SIG-M5 treated with dmso at 0.1 percent for 504 hours (cell line): ENCODE data around the gene PCMTD2.
"Not testable (repeated sequence)": the region's sequence is repeated elsewhere in the genome, so short reads cannot be mapped to it uniquely, and the experiment has no call there.

Experiments
- DNase-seq: peaks from one replicate; lab custom pipeline; 2025; ENCODE audit not compliant: unreplicated experiment; lab: John Stamatoyannopoulos, UW

PCMTD2 gene

DNA sequence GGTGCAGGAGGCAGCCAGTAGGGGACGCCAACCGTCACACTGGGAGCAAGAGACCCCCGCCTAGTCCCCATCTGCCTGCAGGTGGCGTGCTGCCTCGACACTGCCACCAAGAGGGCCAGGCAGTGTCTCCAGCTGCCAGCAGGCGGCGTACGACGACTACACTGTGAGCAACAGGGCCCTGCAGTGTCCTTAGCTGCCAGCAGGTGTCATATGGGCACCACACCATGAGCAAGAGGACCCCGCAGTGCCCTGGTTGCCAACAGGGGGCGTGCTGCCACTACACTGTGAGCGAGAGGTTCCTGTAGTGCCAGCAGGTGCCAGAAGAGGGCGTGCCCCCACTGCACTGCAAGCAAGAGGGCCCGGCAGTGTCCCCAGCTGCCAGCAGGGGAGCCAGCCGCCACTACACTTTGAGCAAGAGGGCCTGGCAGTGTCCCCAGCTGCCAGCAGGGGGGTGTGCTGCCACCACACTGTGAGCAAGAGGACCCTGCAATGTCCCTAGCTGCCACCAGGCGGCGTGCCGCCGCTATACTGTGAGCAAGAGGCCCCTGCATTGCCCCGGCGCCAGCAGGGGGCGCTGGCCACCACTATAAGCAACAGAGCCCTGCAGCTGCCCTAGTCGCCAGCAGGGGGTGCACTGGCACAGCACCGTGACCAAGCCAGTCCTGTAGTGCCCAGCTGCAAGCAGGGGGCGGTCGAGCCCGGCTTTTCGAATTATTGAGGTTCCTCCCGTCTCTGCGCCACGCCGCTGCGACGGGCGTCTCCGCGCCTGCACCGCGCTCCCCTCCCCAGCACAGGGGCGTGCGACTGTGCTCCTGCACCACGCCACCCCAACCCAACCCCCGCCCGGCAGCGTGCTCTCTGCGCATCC lies 30.3 kb downstream of the PCMTD2 start:
- peak; percentile 48 for DNase-seq

DNA sequence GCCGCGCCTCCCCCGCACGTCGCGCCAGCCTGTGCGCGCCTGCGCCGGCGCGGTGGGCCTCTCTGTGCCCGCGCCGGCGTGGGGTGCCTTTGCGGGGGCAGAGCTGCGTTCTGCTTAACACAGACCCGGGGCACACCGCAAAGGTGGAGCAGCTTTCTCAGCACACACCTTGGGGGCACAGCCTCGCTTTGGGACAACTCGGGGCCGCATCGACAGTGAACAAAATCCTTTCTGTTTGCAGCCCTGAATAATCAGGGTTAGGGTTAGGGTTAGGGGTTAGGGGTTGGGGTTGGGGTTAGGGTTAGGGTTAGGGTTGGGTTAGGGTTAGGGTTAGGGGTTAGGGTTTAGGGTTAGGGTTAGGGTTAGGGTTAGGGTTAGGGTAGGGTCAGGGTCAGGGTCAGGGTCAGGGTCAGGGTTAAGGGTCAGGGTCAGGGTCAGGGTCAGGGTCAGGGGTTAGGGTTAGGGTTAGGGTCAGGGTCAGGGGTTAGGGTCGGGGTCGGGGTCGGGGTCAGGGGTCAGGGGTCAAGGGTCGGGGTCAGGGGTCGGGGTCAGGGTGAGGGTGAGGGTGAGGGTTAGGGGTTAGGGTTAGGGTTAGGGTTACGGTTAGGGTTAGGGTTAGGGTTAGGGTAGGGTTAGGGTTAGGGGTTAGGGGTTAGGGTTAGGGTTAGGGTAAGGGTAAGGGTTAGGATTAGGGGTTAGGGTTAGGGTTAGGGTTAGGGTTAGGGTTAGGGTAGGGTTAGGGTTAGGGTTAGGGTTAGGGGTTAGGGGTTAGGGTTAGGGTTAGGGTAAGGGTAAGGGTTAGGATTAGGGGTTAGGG lies 31.1 kb downstream of the PCMTD2 start:
- not testable (repeated sequence) for DNase-seq

DNA sequence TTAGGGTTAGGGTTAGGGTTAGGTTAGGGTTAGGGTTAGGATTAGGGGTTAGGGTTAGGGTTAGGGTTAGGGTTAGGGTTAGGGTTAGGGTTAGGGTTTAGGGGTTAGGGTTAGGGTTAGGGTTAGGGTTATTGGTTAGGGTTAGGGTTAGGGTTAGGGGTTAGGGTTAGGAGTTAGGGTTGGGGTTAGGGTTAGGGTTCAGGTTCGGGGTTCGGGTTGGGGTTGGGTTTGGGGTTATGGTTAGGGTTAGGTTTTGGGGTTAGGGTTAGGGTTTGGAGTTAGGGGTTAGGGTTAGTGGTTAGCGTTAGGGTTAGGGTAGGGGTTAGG lies 31.7 kb downstream of the PCMTD2 start:
- DNase-seq: not testable (repeated sequence)

DNA sequence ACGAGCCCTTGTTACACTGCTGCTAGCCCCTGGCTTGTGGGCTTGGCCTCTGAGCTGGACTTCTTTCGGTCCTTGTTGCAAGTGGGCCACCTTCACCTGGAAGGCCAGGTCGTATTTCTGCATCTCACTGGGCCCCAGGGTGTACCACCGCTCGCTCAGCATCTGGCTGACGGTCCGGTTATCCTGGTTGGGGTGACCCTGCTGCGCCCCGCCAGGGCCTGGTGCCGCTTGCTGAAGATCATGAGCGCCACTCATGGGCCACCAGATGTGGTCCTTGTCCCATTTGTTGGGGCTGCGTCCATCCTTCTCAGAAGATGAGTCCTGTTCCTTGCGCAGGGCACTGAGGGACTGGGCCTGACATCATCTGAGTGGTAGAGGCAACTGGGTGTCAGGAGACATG lies 36.6 kb downstream of the PCMTD2 start:
- DNase-seq: not testable (repeated sequence)

DNA sequence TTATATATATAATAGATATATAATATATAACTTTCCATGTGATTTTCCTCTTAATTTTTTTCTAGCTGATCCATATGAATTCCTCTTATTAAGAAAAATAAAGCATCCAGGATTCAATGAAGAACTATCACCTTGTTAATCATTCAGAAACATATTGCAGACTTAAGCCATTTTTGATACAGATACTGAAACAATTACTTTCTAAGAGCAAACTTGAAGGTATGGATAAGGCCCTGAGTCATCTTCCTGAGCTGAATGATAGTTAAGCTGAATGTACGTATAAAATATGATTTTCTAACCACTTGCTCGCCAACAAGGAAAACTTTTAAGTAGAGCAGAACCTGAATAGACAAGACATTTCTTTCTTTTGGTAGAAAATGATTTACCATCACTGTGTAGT lies 47.5 kb downstream of the PCMTD2 start:
- DNase-seq: not testable (repeated sequence)

DNA sequence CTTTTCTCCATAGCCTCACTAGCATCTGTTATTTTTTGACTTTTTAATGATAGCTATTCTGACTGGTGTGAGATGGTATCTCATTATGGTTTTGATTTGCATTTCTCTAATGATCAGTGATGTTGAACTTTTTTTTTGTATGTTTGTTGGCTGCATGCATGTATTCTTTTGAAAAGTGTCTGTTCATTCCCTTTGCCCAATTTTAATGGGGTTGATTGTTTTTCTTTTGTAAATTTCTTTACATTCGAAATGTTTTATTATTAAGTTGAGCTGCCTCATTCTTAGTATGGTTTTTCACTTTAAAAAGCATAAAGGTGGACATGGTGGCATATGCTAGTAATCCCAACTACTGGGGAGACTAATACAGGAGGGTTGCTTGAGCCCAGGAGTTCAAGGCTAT lies 58.2 kb downstream of the PCMTD2 start:
- DNase-seq: not testable (repeated sequence)

DNA sequence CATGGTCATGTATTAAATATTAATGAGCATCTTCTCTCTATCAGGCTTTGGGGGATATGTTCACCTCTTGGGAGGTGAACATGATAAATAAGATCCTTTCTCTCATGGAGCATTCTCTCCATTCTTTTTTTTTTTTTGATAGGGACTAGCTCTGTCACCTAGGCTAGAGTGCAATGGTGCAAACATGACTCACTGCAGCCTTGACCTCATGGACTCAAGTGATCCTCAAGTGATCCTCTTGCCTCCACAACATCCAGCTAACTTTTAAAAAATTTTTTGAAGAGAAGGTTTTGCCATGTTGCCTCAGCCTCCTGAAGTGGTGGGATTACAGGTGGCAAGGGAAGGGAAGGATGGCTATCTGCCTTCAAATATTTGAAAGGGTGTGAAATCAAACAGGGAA lies 59.8 kb downstream of the PCMTD2 start:
- DNase-seq: not testable (repeated sequence)

DNA sequence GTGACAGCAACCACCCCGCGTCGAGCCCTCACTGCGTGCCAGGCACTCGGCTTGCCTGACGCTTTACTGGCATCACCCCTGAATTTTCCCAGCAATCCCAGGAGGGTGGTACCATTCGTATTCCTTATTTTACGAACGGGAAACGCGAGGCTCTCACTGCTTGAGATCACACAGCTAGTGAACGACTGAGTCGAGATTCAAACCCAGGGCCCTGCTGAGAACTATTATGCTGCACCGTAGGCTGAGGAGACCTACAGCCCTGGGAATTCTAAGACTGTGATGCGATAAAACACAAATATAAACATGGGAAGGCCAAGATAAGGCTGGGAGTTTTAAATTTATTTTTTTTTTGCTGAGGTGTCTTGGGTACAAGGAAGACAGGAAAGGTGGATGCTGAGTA lies 60.3 kb downstream of the PCMTD2 start:
- not testable (repeated sequence) for DNase-seq

DNA sequence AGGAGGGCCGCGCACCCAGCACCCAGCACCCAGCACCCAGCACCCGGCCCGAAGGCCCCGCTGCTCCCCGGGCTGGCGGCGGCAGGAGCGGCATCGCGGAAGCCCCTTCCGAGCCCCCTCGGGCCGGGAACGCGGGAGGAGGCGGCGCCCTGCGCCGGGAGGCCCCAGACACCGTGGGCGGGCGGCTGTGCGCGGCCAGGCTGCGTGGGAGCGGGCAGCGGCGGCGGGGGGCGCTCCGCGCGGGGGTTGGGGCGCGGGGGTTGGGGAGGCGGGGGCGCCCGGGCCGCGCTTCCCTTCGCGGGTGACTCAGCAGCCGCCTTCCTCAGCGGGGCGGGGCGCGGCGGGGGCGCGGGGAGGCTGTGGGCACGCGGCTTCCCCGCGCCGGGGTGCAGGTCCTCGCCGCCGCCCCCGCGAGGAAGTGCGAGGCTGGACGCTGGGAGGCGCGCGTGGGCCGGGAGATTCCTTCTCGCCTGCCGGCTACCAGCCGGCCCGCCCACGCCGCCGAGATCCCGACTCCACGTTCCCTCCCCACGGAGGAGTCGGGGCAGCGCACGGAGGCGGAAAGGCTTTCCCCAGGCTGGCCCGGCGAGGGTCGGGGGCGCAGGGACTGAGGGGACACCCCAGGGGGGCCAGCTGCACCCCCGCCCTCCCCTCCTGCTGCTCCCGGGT lies 61.0 kb downstream of the PCMTD2 start:
- not testable (repeated sequence) for DNase-seq

DNA sequence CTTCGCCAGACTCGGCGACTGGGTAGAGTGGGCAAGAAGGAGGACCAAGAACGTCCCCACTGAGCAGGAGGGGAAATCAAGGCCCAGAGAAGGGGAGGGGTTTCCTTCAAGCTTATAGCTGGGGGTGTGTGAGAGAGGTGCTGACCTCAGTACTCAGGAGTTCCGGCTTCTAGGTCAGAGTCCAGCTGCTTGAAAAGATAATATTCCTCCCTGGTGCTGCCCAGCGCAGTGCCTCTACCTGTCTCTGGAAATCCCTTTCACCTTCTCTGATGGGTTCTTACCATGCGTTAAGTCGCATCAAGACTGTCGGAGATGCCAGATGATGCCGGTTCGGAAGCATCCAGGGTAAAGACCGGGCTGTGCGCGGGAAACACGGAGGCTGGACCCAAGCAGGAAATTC lies 61.8 kb downstream of the PCMTD2 start:
- not testable (repeated sequence) for DNase-seq

DNA sequence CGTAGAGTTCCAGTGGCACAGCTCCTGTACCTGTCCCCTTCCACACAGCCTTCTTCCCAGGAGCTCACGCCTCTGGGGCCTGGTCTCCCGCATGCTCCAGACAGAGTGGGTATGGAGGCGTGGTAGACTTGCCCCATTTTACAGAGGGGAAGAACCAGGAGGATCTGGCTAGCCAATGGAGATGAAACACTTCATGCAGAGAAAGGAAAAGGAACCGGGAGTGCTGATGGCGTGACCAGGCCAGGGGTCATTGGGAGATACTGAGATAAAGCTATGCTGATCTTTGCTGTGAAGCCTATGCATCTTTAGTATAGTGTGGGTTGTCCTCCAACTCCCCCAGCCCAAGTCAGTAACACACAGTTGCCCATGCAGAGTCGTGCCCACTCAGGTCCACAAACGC lies 62.5 kb downstream of the PCMTD2 start:
- DNase-seq: not testable (repeated sequence)

DNA sequence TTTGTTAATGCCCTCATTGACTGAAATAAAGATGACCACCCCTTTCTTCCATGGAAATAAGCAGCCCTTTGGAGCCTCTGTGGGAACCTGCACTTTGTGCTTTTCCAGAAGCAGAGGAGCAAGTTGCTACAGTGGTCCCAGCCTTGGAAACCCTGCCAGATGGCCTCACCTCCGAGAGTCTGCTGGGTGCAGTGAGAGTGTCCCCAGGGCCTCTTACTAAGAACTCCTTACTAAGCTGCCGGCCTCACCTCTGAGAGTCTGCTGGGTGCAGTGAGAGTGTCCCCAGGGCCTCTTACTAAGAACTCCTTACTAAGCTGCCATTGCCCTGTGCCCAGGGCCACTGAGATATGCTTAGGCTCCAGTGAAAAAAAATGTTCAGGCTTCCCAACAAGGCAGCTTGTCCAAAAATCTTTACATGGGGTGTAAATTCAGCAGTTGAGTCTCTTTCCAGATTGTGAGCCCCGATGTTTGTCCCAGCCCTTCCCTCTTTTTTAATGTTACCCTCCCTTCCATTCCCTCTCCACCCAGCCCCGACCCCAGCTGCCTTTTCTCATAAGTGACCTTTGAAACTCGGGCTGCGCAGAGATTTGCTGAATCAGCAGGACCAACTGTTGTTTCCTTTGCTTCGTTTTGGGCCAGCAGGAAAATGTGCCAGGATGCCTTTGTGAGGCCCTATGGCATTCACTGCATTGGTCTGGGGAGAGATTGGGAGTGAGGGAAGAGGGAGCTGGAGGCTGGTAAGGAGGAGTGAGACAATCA lies 66.7 kb downstream of the PCMTD2 start:
- DNase-seq: not testable (repeated sequence)
